Measurements from ENCODE around the gene ALDH5A1.
"Not testable (repeated sequence)": the region's sequence is repeated elsewhere in the genome, so short reads cannot be mapped to it uniquely, and the experiment has no call there.

ALDH5A1 gene

GRCh38 chr6:24489470-24489869 lies 5.3 kb upstream of the ALDH5A1 start, which contains the start of gene GPLD1:
TSS of gene GPLD1 (minus strand) at chr6:24489578. CDS start at chr6:24489511, 67 bp downstream.
- DNase-seq, result no peak

GRCh38 chr6:24489881-24490280 lies 4.9 kb upstream of the ALDH5A1 start:
- no peak for DNase-seq

- no peak for DNase-seq
Measured at GRCh38 chr6:24490948-24491347, 3.8 kb upstream of the ALDH5A1 start.

GRCh38 chr6:24492475-24492874 lies 2.3 kb upstream of the ALDH5A1 start:
- no peak for DNase-seq

- DNase-seq, result no peak
Measured at GRCh38 chr6:24493945-24494820, 586 bp upstream of the ALDH5A1 start.

GRCh38 chr6:24497254-24497970 lies 2.6 kb downstream of the ALDH5A1 start:
- no peak for DNase-seq

GRCh38 chr6:24500683-24501082 lies 5.9 kb downstream of the ALDH5A1 start:
- no peak for DNase-seq

- no peak for DNase-seq
Measured at GRCh38 chr6:24501374-24501773, 6.6 kb downstream of the ALDH5A1 start.

GRCh38 chr6:24501914-24502313 lies 7.1 kb downstream of the ALDH5A1 start:
- no peak for DNase-seq

GRCh38 chr6:24504287-24504648 lies 9.5 kb downstream of the ALDH5A1 start:
- DNase-seq, result no peak

- no peak for DNase-seq
Measured at GRCh38 chr6:24504649-24505586, 10.1 kb downstream of the ALDH5A1 start.

- DNase-seq, result no peak
Measured at GRCh38 chr6:24506814-24507520, 12.2 kb downstream of the ALDH5A1 start.

GRCh38 chr6:24511976-24512375 lies 17.2 kb downstream of the ALDH5A1 start:
- DNase-seq, result not testable (repeated sequence)

GRCh38 chr6:24513602-24514001 lies 18.8 kb downstream of the ALDH5A1 start:
- no peak for DNase-seq

GRCh38 chr6:24517659-24518543 lies 23.1 kb downstream of the ALDH5A1 start:
- no peak for DNase-seq

- no peak for DNase-seq
Measured at GRCh38 chr6:24520929-24521546, 26.3 kb downstream of the ALDH5A1 start.

- DNase-seq, result no peak
Measured at GRCh38 chr6:24522228-24523176, 27.7 kb downstream of the ALDH5A1 start.

GRCh38 chr6:24524329-24524728 lies 29.6 kb downstream of the ALDH5A1 start:
- no peak for DNase-seq

- no peak for DNase-seq
Measured at GRCh38 chr6:24524805-24525204, 30.0 kb downstream of the ALDH5A1 start.

- DNase-seq, result no peak
Measured at GRCh38 chr6:24529985-24530384, 35.2 kb downstream of the ALDH5A1 start.

Data from SIG-M5 (cell line).